H1 (cell line): ENCODE results near the gene TAX1BP3. TPM values are rescaled to one million over a fixed set of nuclear protein-coding genes. Genes with fewer than 3 reads are reported as not detected.

Experiments used
- CTCF ChIA-PET: fragments of 300-600 bp; sonication (Branson Sonifier 250); formaldehyde crosslinking; loops from one replicate; lab custom pipeline; 2021; ENCODE audit not compliant: partially characterized antibody; lab: Charles Lee
- POLR2A ChIA-PET: fragments of 300-600 bp; sonication (Branson Sonifier 250); formaldehyde crosslinking; loops from one replicate; lab custom pipeline; 2021; ENCODE audit warnings: inconsistent platforms; ENCODE audit not compliant: partially characterized antibody; lab: Charles Lee
- DNase-seq, 2 experiments: peaks; one replicate each; pipeline versions ENCODE4 v3.0.0 to v3.0.0-alpha.2; 2010 to 2022; ENCODE audit warnings: low spot score in 2 of 2, low read depth in 1 of 2, mixed read lengths in 1 of 2
- FAIRE-seq: peaks from 2 replicates; lab custom pipeline; 2011; peaks lifted over from hg19 to GRCh38; lab: Jason Lieb, UNC
- H2AFZ ChIP-seq: 2 replicates; pipeline ENCODE4 v1.8.1; 2012; ENCODE audit warnings: low read length, inconsistent platforms
- H2AK5ac ChIP-seq: 2 replicates; pipeline ENCODE4 v1.6.1; 2013; ENCODE audit warnings: low read depth, low read length
- H2BK120ac ChIP-seq: replicated peaks from 2 replicates; pipeline ENCODE3; 2013; ENCODE audit warnings: low read depth, low read length, inconsistent platforms
- H2BK12ac ChIP-seq: 2 replicates; pipeline ENCODE4 v1.6.1; 2013; ENCODE audit warnings: low read depth, low read length
- H2BK15ac ChIP-seq: 2 replicates; pipeline ENCODE4 v1.6.1; 2013; ENCODE audit warnings: low read length
- H2BK20ac ChIP-seq: 2 replicates; pipeline ENCODE4 v1.6.1; 2013; ENCODE audit warnings: low read length
- H2BK5ac ChIP-seq: 2 replicates; pipeline ENCODE4 v1.6.1; 2013; ENCODE audit warnings: low read depth, low read length
- H3K14ac ChIP-seq: 2 replicates; pipeline ENCODE4 v1.6.1; 2013; ENCODE audit warnings: inconsistent platforms; ENCODE audit not compliant: insufficient read length
- H3K18ac ChIP-seq: 2 replicates; pipeline ENCODE4 v1.6.1; 2013; ENCODE audit warnings: low read length; ENCODE audit errors: extremely low read depth
- H3K23ac ChIP-seq: 2 replicates; pipeline ENCODE4 v1.6.1; 2013; ENCODE audit warnings: inconsistent platforms; ENCODE audit not compliant: insufficient read length
- H3K23me2 ChIP-seq: 2 replicates; pipeline ENCODE4 v1.6.1; 2013; ENCODE audit warnings: low read depth, low read length
- H3K27ac ChIP-seq: 2 replicates; pipeline ENCODE4 v1.6.1; 2011; ENCODE audit warnings: low read depth, low read length, inconsistent platforms
- H3K27me3 ChIP-seq, 4 experiments: replicated peaks in 1 of 4; 1 replicate in 1 of 4; 2 replicates in 3 of 4; pipeline versions ENCODE4 v1.6.1 to v1.8.1; 2011 to 2013; ENCODE audit warnings: low read length in 3 of 4, mild to moderate bottlenecking in 3 of 4, inconsistent platforms in 2 of 4, mixed read lengths in 2 of 4, moderate library complexity in 1 of 4; ENCODE audit not compliant: control insufficient read depth in 3 of 4, insufficient read depth in 3 of 4; ENCODE audit errors: extremely low read depth in 1 of 4
- H3K36me3 ChIP-seq, 4 experiments: 2 replicates each; pipeline versions ENCODE4 v1.6.1 to v1.8.1; 2011 to 2013; ENCODE audit warnings: mild to moderate bottlenecking in 4 of 4, low read length in 3 of 4, moderate library complexity in 2 of 4, control low read depth in 1 of 4, inconsistent platforms in 1 of 4; ENCODE audit not compliant: insufficient read depth in 4 of 4, control insufficient read depth in 2 of 4
- H3K4ac ChIP-seq: replicated peaks from 2 replicates; pipeline ENCODE3; 2013; ENCODE audit warnings: low read length, low read depth, mixed read lengths, inconsistent platforms; ENCODE audit not compliant: insufficient read length
- H3K4me1 ChIP-seq, 4 experiments: replicated peaks in 1 of 4; 1 replicate in 1 of 4; 2 replicates in 3 of 4; pipeline versions ENCODE4 v1.6.1 to v1.8.1; 2011 to 2013; ENCODE audit warnings: low read length in 3 of 4, inconsistent platforms in 2 of 4, mixed read lengths in 1 of 4; ENCODE audit not compliant: insufficient read depth in 4 of 4, control insufficient read depth in 3 of 4
- H3K4me2 ChIP-seq, 2 experiments: 2 replicates each; pipeline versions ENCODE4 v1.6.1 to v1.8.1; 2011 to 2013; ENCODE audit warnings: low read depth in 2 of 2, low read length in 2 of 2, control low read depth in 1 of 2, inconsistent platforms in 1 of 2, mild to moderate bottlenecking in 1 of 2; ENCODE audit not compliant: insufficient read depth in 1 of 2
- H3K4me3 ChIP-seq, 4 experiments: fragments of 200-600, 300-600 bp in 1 of 4; sonication (generic), shearing (Covaris generic), sonication (Bioruptor Twin) in 1 of 4; 2 replicates each; pipeline versions ENCODE4 v1.5.1 to v1.8.1; 2011 to 2016; ENCODE audit warnings: low read length in 4 of 4, low read depth in 3 of 4, control low read depth in 2 of 4, inconsistent platforms in 2 of 4, mild to moderate bottlenecking in 2 of 4, mixed read lengths in 1 of 4, moderate library complexity in 1 of 4; ENCODE audit not compliant: insufficient read depth in 2 of 4; ENCODE audit errors: extremely low read depth in 1 of 4
- H3K56ac ChIP-seq: replicated peaks from 2 replicates; pipeline ENCODE3; 2013; ENCODE audit warnings: low read depth, mild to moderate bottlenecking, mixed read lengths, low read length, inconsistent platforms; ENCODE audit not compliant: insufficient read length
- H3K79me1 ChIP-seq: 2 replicates; pipeline ENCODE4 v1.6.1; 2013; ENCODE audit warnings: low read depth, low read length, control low read depth
- H3K79me2 ChIP-seq, 2 experiments: 2 replicates each; pipeline versions ENCODE4 v1.6.1 to v1.8.1; 2012 to 2013; ENCODE audit warnings: low read length in 2 of 2, mild to moderate bottlenecking in 2 of 2, inconsistent platforms in 1 of 2; ENCODE audit not compliant: insufficient read depth in 2 of 2, control insufficient read depth in 1 of 2
- H3K9ac ChIP-seq, 4 experiments: replicated peaks in 1 of 4; 1 replicate in 1 of 4; 2 replicates in 3 of 4; pipeline versions ENCODE4 v1.6.1 to v1.8.1; 2011 to 2013; ENCODE audit warnings: low read depth in 3 of 4, low read length in 3 of 4, control low read depth in 2 of 4, mild to moderate bottlenecking in 2 of 4, moderate library complexity in 2 of 4, inconsistent platforms in 1 of 4; ENCODE audit errors: extremely low read depth in 1 of 4
- H3K9me3 ChIP-seq, 2 experiments: 2 replicates each; pipeline versions ENCODE4 v1.6.1 to v1.8.1; 2012 to 2013; ENCODE audit warnings: mild to moderate bottlenecking in 2 of 2, moderate library complexity in 2 of 2, control low read depth in 1 of 2, inconsistent platforms in 1 of 2, low read depth in 1 of 2, low read length in 1 of 2, mixed read lengths in 1 of 2; ENCODE audit not compliant: insufficient read depth in 2 of 2
- H4K20me1 ChIP-seq, 2 experiments: replicated peaks in 1 of 2; 2 replicates each; pipeline versions ENCODE3 to v1.8.1; 2011 to 2013; ENCODE audit warnings: inconsistent platforms in 2 of 2, low read length in 2 of 2, mild to moderate bottlenecking in 1 of 2; ENCODE audit not compliant: insufficient read depth in 2 of 2, control insufficient read depth in 1 of 2
- H4K5ac ChIP-seq: 2 replicates; pipeline ENCODE4 v1.6.1; 2013; ENCODE audit warnings: low read length, low read depth, mixed read lengths, inconsistent platforms; ENCODE audit not compliant: insufficient read length
- H4K8ac ChIP-seq: 2 replicates; pipeline ENCODE4 v1.8.0; 2013; ENCODE audit warnings: mild to moderate bottlenecking, moderate library complexity, low read length, inconsistent platforms; ENCODE audit not compliant: insufficient read depth; ENCODE audit errors: extremely low read depth
- H4K91ac ChIP-seq: replicated peaks from 2 replicates; pipeline ENCODE3; 2013; ENCODE audit warnings: low read length, mixed read lengths, inconsistent platforms; ENCODE audit not compliant: insufficient read length
- WGBS, 2 experiments: shearing (Covaris generic) in 1 of 2; methylation state at CpG; one replicate each; pipeline versions ENCODE4 v1.1.6 to v1.1.7; 2013 to 2015; ENCODE audit warnings: low lambda C conversion rate in 2 of 2, mixed read lengths in 2 of 2, inconsistent platforms in 1 of 2, low coverage in 1 of 2, missing lambda C conversion rate in 1 of 2; ENCODE audit not compliant: insufficient replicate concordance in 2 of 2, insufficient coverage in 1 of 2, insufficient read length in 1 of 2; ENCODE audit errors: extremely low coverage in 1 of 2, missing lambda C conversion rate in 1 of 2; 5-methylcytosine and 5-hydroxymethylcytosine counted together
- polyA plus RNA-seq, 7 experiments: library from polyadenylated mRNA; depleted of rRNA in 3 of 7; stranded (reverse) in 5 of 7; unstranded in 2 of 7; fragments of >200 nt in 5 of 7; fragments of 200-250 nt in 2 of 7; gene quantifications; 1 replicate in 5 of 7; 2 replicates in 1 of 7; 4 replicates in 1 of 7; pipeline versions ENCODE4 v1.2.1 to v1.2.3, GENCODE V29; 2011 to 2013; ENCODE audit warnings: missing spikeins in 2 of 7, mixed read lengths in 2 of 7
- total RNA-seq: library from RNA; stranded (reverse); fragmentation: NEBNext Ultra II Directional; extraction: Animal tissue kit (Norgen Biotek cat#: 25700); gene quantifications from 2 replicates; pipeline ENCODE4 v1.2.1, GENCODE V29; 2021

The TAX1BP3 gene
- total and polyA plus RNA-seq, 2 of the 8 experiments (the other 6 are each of a cell fraction or from before 2014, with no cell fraction given) = 65.3 to 81.8 TPM

- Histone ChIP-seq H2AK5ac (no peak overlapping the region), H3K36me3 (peaks cover 0 to 6% (median 2%) of the 10 kb centered on the region in 4 experiments; a peak in 4 of 8 replicates), H4K5ac (no peak overlapping the region), H3K23ac (no peak overlapping the region), H3K79me1 (no peaks in the 10 kb centered on the region; the same call in 1 of the 2 replicates), H3K4ac (no peak overlapping the region), H3K4me1 (no peaks in the 10 kb centered on the region; a peak in 3 of 7 replicates), H2BK15ac (no peak overlapping the region), H3K56ac (no peak overlapping the region), H4K91ac (no peak overlapping the region), H2BK20ac (no peak overlapping the region), H4K8ac (no peak overlapping the region), H2AFZ (no peak overlapping the region), H2BK5ac (no peak overlapping the region), H3K27ac (no peak overlapping the region), H3K18ac (no peak overlapping the region), H3K9me3 (no peaks in the 10 kb centered on the region), H3K4me2 (no peak overlapping the region), H3K79me2 (no peaks in the 10 kb centered on the region), H2BK12ac (no peak overlapping the region), H3K27me3 (no peaks in the 10 kb centered on the region), H3K14ac (no peak overlapping the region), H2BK120ac (no peak overlapping the region), H3K23me2 (no peaks in the 10 kb centered on the region; the same call in 1 of the 2 replicates), H3K4me3 (no peak overlapping the region), H3K9ac (no peak overlapping the region), H4K20me1 (peaks cover 4 to 6% of the 10 kb centered on the region in 2 experiments)
- CTCF ChIA-PET = interaction anchor here (0.6 to 4.2 kb wide), 3 partner anchors 12 to 62 kb away, joined by 3 to 20 read pairs (median 8); no protein-coding TSS in a partner anchor
- WGBS, 2 experiments = 93% methylated on average over 19 of the region's 23 CpGs; no CpG with 5 or more reads in 1 of the 2 experiments
- DNase-seq (no peak), FAIRE-seq (no peak)
- POLR2A ChIA-PET = interaction anchor here (0.9 to 18.4 kb wide), 8 partner anchors 3 to 55 kb away, joined by 3 to 194 read pairs (median 4); partner anchors contain the start of genes CTNS, EMC6, SHPK and TAX1BP3
Measured at GRCh38 chr17:3660311-3660891, 8.0 kb downstream of the TAX1BP3 start.
